IMR-90 (cell line): Measurements from ENCODE around the gene PCNX2. TPM values are rescaled to one million over a fixed set of nuclear protein-coding genes. Genes with fewer than 3 reads are reported as not detected.

ENCODE experiments used
- ATAC-seq: fragments of 200-7000 bp; cut with Tn5 transposase; 2 replicates; pipeline ENCODE4 v1.9.1; 2020; ENCODE audit warnings: low read depth, mild to moderate bottlenecking, moderate library complexity
- BruUV-seq: library from RNA; stranded (reverse); fragments of 400-500 nt; replicated peaks from 2 replicates; lab custom pipeline; 2021; lab: Mats Ljungman, UMichigan
- CTCF ChIA-PET: fragments of 300-600 bp; formaldehyde crosslinking; extraction: SDS; loops from one replicate; lab custom pipeline; 2021; ENCODE audit warnings: antibody characterized with exemption; lab: Yijun Ruan, JAX
- POLR2A ChIA-PET: fragments of 300-600 bp; sonication (Branson Sonifier 250); formaldehyde crosslinking; loops from one replicate; lab custom pipeline; 2022; ENCODE audit warnings: antibody characterized with exemption; ENCODE audit not compliant: unreplicated experiment; lab: Charles Lee
- DNase-seq: peaks from one replicate; pipeline ENCODE4 v3.0.0; 2013
- H2AFZ ChIP-seq: replicated peaks from 2 replicates; pipeline ENCODE3; 2013; ENCODE audit warnings: low read length, mild to moderate bottlenecking; ENCODE audit not compliant: poor library complexity
- H2AK5ac ChIP-seq: 2 replicates; pipeline ENCODE4 v1.6.1; 2013; ENCODE audit warnings: low read depth, low read length, inconsistent platforms
- H2AK9ac ChIP-seq: replicated peaks from 2 replicates; pipeline ENCODE3; 2013; ENCODE audit warnings: mild to moderate bottlenecking, low read depth, low read length, moderate library complexity; ENCODE audit not compliant: poor library complexity
- H2BK120ac ChIP-seq: 2 replicates; pipeline ENCODE4 v1.6.1; 2013; ENCODE audit warnings: low read depth, low read length, inconsistent platforms
- H2BK15ac ChIP-seq: 3 replicates; pipeline ENCODE4 v1.6.1; 2013; ENCODE audit warnings: low read depth, low read length, inconsistent platforms
- H2BK20ac ChIP-seq: 2 replicates; pipeline ENCODE4 v1.6.1; 2013; ENCODE audit warnings: low read depth, mild to moderate bottlenecking, inconsistent platforms, low read length, moderate library complexity
- H2BK5ac ChIP-seq: 2 replicates; pipeline ENCODE4 v1.6.1; 2013; ENCODE audit warnings: mild to moderate bottlenecking, low read depth, low read length, inconsistent platforms; ENCODE audit not compliant: poor library complexity, severe bottlenecking
- H3K14ac ChIP-seq: replicated peaks from 2 replicates; pipeline ENCODE4 v1.6.1; 2013; ENCODE audit warnings: low read depth, low read length, inconsistent platforms
- H3K18ac ChIP-seq: 2 replicates; pipeline ENCODE4 v1.6.1; 2013; ENCODE audit warnings: low read depth, low read length, control low read depth
- H3K23ac ChIP-seq: 2 replicates; pipeline ENCODE4 v1.6.1; 2013; ENCODE audit warnings: low read depth, low read length, inconsistent platforms
- H3K27ac ChIP-seq: 2 replicates; pipeline ENCODE4 v1.5.1; 2013; ENCODE audit warnings: mild to moderate bottlenecking, control low read depth, low read length; ENCODE audit not compliant: insufficient read depth
- H3K27me3 ChIP-seq: 2 replicates; pipeline ENCODE4 v1.6.1; 2013; ENCODE audit warnings: low read length; ENCODE audit not compliant: control insufficient read depth, insufficient read depth
- H3K36me3 ChIP-seq: 2 replicates; pipeline ENCODE4 v1.6.1; 2013; ENCODE audit warnings: low read length, mixed read lengths; ENCODE audit not compliant: control insufficient read depth, insufficient read depth
- H3K4ac ChIP-seq: 2 replicates; pipeline ENCODE4 v1.6.1; 2013; ENCODE audit warnings: low read depth, low read length, inconsistent platforms
- H3K4me1 ChIP-seq: 2 replicates; pipeline ENCODE4 v1.6.1; 2013; ENCODE audit warnings: low read length, mixed read lengths; ENCODE audit not compliant: control insufficient read depth, insufficient read depth
- H3K4me2 ChIP-seq: 2 replicates; pipeline ENCODE4 v1.6.1; 2013; ENCODE audit warnings: low read depth, mild to moderate bottlenecking, control low read depth, low read length, moderate library complexity
- H3K4me3 ChIP-seq: 2 replicates; pipeline ENCODE4 v1.5.1; 2013; ENCODE audit warnings: low read depth, mild to moderate bottlenecking, control low read depth, low read length, moderate library complexity; ENCODE audit not compliant: insufficient read depth
- H3K56ac ChIP-seq: 2 replicates; pipeline ENCODE4 v1.6.1; 2013; ENCODE audit warnings: low read length, inconsistent platforms; ENCODE audit not compliant: insufficient read depth; ENCODE audit errors: extremely low read depth
- H3K79me1 ChIP-seq, 2 experiments: 2 replicates each; pipeline ENCODE4 v1.6.1; 2013; ENCODE audit warnings: low read length in 2 of 2, inconsistent platforms in 1 of 2, low read depth in 1 of 2
- H3K9ac ChIP-seq: 2 replicates; pipeline ENCODE4 v1.6.1; 2013; ENCODE audit warnings: low read depth, low read length, control low read depth
- H3K9me1 ChIP-seq: 2 replicates; pipeline ENCODE4 v1.6.1; 2013; ENCODE audit warnings: low read length, inconsistent platforms; ENCODE audit not compliant: insufficient read depth
- H3K9me3 ChIP-seq: 2 replicates; pipeline ENCODE4 v1.6.1; 2013; ENCODE audit warnings: low read length; ENCODE audit not compliant: control insufficient read depth, insufficient read depth
- H4K20me1 ChIP-seq: 2 replicates; pipeline ENCODE4 v1.6.1; 2013; ENCODE audit warnings: low read length, inconsistent platforms; ENCODE audit not compliant: insufficient read depth
- H4K5ac ChIP-seq: 2 replicates; pipeline ENCODE4 v1.6.1; 2013; ENCODE audit warnings: mild to moderate bottlenecking, low read depth, low read length, control low read depth
- H4K8ac ChIP-seq, 2 experiments: 2 replicates each; pipeline ENCODE4 v1.6.1; 2013; ENCODE audit warnings: low read depth in 2 of 2, low read length in 2 of 2, control low read depth in 1 of 2, inconsistent platforms in 1 of 2
- H4K91ac ChIP-seq: 2 replicates; pipeline ENCODE4 v1.6.1; 2013; ENCODE audit warnings: low read depth, low read length, inconsistent platforms; ENCODE audit not compliant: insufficient read depth
- BHLHE40 ChIP-seq: fragments of 150-350 bp; IDR thresholded peaks from 2 replicates; pipeline ENCODE4 v1.6.1; 2016; ENCODE audit warnings: mild to moderate bottlenecking, low read depth, low read length
- CEBPB ChIP-seq: IDR thresholded peaks from 2 replicates; pipeline ENCODE4 v1.6.1; 2012; ENCODE audit warnings: low read depth, low read length, improper control_type of control experiment
- CHD1 ChIP-seq: IDR thresholded peaks from 2 replicates; pipeline ENCODE4 v1.6.1; 2012; ENCODE audit warnings: low read depth, low read length, improper control_type of control experiment
- FOS ChIP-seq: fragments of 150-350 bp; IDR thresholded peaks from 2 replicates; pipeline ENCODE4 v1.6.1; 2016; ENCODE audit warnings: low read depth, low read length
- MAFK ChIP-seq: IDR thresholded peaks from 2 replicates; pipeline ENCODE4 v1.6.1; 2012; ENCODE audit warnings: low read depth, low read length, improper control_type of control experiment
- MAZ ChIP-seq: IDR thresholded peaks from 2 replicates; pipeline ENCODE4 v1.6.1; 2012; ENCODE audit warnings: low read depth, mild to moderate bottlenecking, low read length, improper control_type of control experiment, moderate library complexity, borderline replicate concordance
- MXI1 ChIP-seq: IDR thresholded peaks from 2 replicates; pipeline ENCODE4 v1.6.1; 2012; ENCODE audit warnings: low read depth, mild to moderate bottlenecking, low read length, moderate library complexity, borderline replicate concordance
- NFE2L2 ChIP-seq: fragments of 150-350 bp; IDR thresholded peaks from 2 replicates; pipeline ENCODE4 v1.6.1; 2016; ENCODE audit warnings: low read depth, mild to moderate bottlenecking, low read length
- POLR2A ChIP-seq: IDR thresholded peaks from 2 replicates; pipeline ENCODE4 v1.6.1; 2012; ENCODE audit warnings: mild to moderate bottlenecking, low read depth, low read length
- RAD21 ChIP-seq: IDR thresholded peaks from 2 replicates; pipeline ENCODE4 v1.6.1; 2012; ENCODE audit warnings: low read length, improper control_type of control experiment
- RCOR1 ChIP-seq: IDR thresholded peaks from 2 replicates; pipeline ENCODE4 v1.6.1; 2012; ENCODE audit warnings: mild to moderate bottlenecking, low read length, improper control_type of control experiment; ENCODE audit not compliant: insufficient replicate concordance
- RFX5 ChIP-seq: IDR thresholded peaks from 2 replicates; pipeline ENCODE4 v1.8.0; 2012; ENCODE audit warnings: low read depth, mild to moderate bottlenecking, low read length, moderate library complexity
- SMC3 ChIP-seq: fragments of 150-350 bp; IDR thresholded peaks from 2 replicates; pipeline ENCODE4 v1.6.1; 2016; ENCODE audit warnings: low read depth, mild to moderate bottlenecking, antibody characterized with exemption, low read length, moderate library complexity
- USF2 ChIP-seq: fragments of 150-350 bp; IDR thresholded peaks from 2 replicates; pipeline ENCODE4 v1.6.1; 2017; ENCODE audit warnings: mild to moderate bottlenecking, antibody characterized with exemption, low read length, low read depth
- dilution Hi-C: fragments of 300-500 bp; cut with HindIII; formaldehyde crosslinking; loops from one replicate; pipeline ENCODE4 v1.14.3; 2018; ENCODE audit warnings: low sequenced_read_pairs; ENCODE audit not compliant: unreplicated experiment
- in situ Hi-C: fragments of 300-500 bp; cut with MboI; formaldehyde crosslinking; loops from 3 replicates; pipeline ENCODE4 v1.14.3; 2019; ENCODE audit warnings: low sequenced_read_pairs, inconsistent platforms, mixed read lengths
- intact Hi-C: fragments of 100-400 bp; cut with micrococcal nuclease; formaldehyde crosslinking; loops from 2 replicates; pipeline ENCODE4 v1.10.0; 2022
- polyA plus RNA-seq, 3 experiments: library from polyadenylated mRNA; depleted of rRNA; stranded (reverse); fragments of >200 nt; gene quantifications; 2 replicates each; pipeline ENCODE4 v1.2.3, GENCODE V29; 2012; ENCODE audit warnings: low replicate concordance in 1 of 3
- total RNA-seq: library from RNA; depleted of rRNA; stranded (reverse); fragments of >200 nt; gene quantifications from 2 replicates; pipeline ENCODE4 v1.2.3, GENCODE V29; 2012
- TF ChIP-seq, protein P1 (sequence below): conservative IDR thresholded peaks from 2 replicates; pipeline ENCODE4 v1.5.1; 2012; ENCODE audit warnings: mild to moderate bottlenecking, low read depth, low read length, improper control_type of control experiment
- TF ChIP-seq, protein P2 (sequence below): fragments of 150-350 bp; IDR thresholded peaks from 2 replicates; pipeline ENCODE4 v1.6.1; 2016; ENCODE audit warnings: low read depth, mild to moderate bottlenecking, low read length, moderate library complexity, borderline replicate concordance

The PCNX2 gene
- total and polyA plus RNA-seq, 2 of the 4 experiments (the other 2 are of a cell fraction): 15.9 to 22.6 TPM

- DNase-seq (no peak), ATAC-seq (no peak)
- H4K20me1 ChIP-seq: no peaks in the 10 kb centered on the region
- H2AFZ ChIP-seq: no peak overlapping the region
- H2AK5ac ChIP-seq: no peak overlapping the region
- H4K5ac ChIP-seq: no peak overlapping the region
- no peak overlapping the region for H4K8ac ChIP-seq
- no peak overlapping the region for H3K18ac ChIP-seq
- no peak overlapping the region for H3K23ac ChIP-seq
- no peaks in the 10 kb centered on the region for H3K79me1 ChIP-seq
- BruUV-seq: no TSS peak
- H2BK15ac ChIP-seq: no peak overlapping the region
- no peaks in the 10 kb centered on the region for H3K27me3 ChIP-seq
- H2BK20ac ChIP-seq: no peak overlapping the region
- H3K9me3 ChIP-seq: no peaks in the 10 kb centered on the region
- no peak overlapping the region for H2BK5ac ChIP-seq
- H4K91ac ChIP-seq: no peak overlapping the region
- no peak overlapping the region for H3K4ac ChIP-seq
- no peak for TF ChIP-seq USF2
- TF ChIP-seq, protein P1, sequence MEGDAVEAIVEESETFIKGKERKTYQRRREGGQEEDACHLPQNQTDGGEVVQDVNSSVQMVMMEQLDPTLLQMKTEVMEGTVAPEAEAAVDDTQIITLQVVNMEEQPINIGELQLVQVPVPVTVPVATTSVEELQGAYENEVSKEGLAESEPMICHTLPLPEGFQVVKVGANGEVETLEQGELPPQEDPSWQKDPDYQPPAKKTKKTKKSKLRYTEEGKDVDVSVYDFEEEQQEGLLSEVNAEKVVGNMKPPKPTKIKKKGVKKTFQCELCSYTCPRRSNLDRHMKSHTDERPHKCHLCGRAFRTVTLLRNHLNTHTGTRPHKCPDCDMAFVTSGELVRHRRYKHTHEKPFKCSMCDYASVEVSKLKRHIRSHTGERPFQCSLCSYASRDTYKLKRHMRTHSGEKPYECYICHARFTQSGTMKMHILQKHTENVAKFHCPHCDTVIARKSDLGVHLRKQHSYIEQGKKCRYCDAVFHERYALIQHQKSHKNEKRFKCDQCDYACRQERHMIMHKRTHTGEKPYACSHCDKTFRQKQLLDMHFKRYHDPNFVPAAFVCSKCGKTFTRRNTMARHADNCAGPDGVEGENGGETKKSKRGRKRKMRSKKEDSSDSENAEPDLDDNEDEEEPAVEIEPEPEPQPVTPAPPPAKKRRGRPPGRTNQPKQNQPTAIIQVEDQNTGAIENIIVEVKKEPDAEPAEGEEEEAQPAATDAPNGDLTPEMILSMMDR: no peak
- TF ChIP-seq CEBPB: no peak
- TF ChIP-seq BHLHE40: no peak
- no peak for TF ChIP-seq FOS
- TF ChIP-seq RCOR1: no peak
- TF ChIP-seq, protein P2, sequence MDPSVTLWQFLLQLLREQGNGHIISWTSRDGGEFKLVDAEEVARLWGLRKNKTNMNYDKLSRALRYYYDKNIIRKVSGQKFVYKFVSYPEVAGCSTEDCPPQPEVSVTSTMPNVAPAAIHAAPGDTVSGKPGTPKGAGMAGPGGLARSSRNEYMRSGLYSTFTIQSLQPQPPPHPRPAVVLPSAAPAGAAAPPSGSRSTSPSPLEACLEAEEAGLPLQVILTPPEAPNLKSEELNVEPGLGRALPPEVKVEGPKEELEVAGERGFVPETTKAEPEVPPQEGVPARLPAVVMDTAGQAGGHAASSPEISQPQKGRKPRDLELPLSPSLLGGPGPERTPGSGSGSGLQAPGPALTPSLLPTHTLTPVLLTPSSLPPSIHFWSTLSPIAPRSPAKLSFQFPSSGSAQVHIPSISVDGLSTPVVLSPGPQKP: no peak
- TF ChIP-seq MXI1: no peak
- TF ChIP-seq MAFK: no peak
- no peak for TF ChIP-seq CHD1
- no peak for TF ChIP-seq POLR2A
- TF ChIP-seq RAD21: no peak
- no peak for TF ChIP-seq MAZ
- TF ChIP-seq NFE2L2: no peak
- no peak for TF ChIP-seq SMC3
- TF ChIP-seq RFX5: no peak
- H3K36me3 ChIP-seq: no peaks in the 10 kb centered on the region
- in situ Hi-C loops (no loop called here), intact Hi-C loops (no loop called here), dilution Hi-C loops (no loop called here)
- POLR2A ChIA-PET: no interaction called here
- H3K14ac ChIP-seq: no peak overlapping the region
- no peak overlapping the region for H2BK120ac ChIP-seq
- no peak overlapping the region for H3K56ac ChIP-seq
- no peak overlapping the region for H2AK9ac ChIP-seq
- H3K4me3 ChIP-seq: no peak overlapping the region
- H3K27ac ChIP-seq: no peak overlapping the region
- no peaks in the 10 kb centered on the region; the same call in 1 of the 2 replicates for H3K4me1 ChIP-seq
- H3K9ac ChIP-seq: no peak overlapping the region
- H3K9me1 ChIP-seq: no peaks in the 10 kb centered on the region
- H3K4me2 ChIP-seq: no peak overlapping the region
- CTCF ChIA-PET: no interaction called here
Observed at GRCh38 chr1:233037843-233038242, 257.7 kb downstream of the PCNX2 start.
